Kasumi-1 (cell line): Measurements from ENCODE around the gene TDRKH.
A peak's percentile ranks its signal among the peaks of the same experiment; 100 is the strongest.

ENCODE experiments used
- DNase-seq, 2 experiments: peaks; one replicate each; lab custom pipeline; 2025; lab: John Stamatoyannopoulos, UW

Gene TDRKH

DNA sequence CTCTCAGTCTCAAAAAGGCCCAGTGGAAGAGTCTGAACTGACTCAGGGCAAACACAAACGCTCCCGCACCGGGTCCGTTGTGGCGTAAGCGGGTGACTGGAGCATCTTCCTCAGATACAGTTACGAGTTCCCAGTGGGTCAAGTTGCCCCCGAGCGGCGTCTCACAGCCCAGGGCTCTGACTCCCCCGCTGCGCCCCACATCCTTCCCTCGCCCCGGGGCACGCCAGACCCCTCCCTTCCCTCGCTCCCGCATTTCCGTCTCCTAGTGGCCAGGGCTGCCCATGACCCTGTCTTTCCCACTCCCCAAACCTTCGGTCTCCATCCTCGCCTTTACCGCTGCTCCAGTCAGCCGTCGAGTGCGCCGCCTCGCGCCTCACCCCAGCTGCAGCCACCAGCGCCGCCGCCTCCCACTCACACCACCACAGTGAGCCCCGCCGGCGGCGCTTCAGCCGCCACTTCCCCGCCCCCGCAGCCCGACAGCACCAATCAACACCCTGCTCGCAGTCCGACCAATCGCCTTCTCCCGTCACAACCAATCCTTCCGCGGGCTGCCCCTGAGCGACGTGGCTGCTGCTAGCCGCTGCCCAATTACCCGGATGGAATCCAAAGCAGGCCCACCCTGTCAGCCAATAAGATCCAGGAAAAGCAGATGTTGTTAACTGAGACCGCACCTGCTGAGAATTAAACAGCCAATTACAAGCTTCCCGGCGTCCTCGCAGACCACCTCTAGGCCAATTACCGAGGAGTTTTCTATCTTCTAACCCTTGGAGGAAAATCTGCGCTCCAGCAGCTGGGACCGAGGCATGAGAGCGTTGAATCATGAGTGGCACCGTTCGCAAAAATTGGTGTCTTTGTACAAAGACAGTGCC is at the start of gene TDRKH:
TDRKH (minus strand) TSS at position 430 of the 869 bp plus-strand sequence. CDS start 7,478 bp downstream, outside the sequence.
- DNase-seq = peak; percentile 100

DNA sequence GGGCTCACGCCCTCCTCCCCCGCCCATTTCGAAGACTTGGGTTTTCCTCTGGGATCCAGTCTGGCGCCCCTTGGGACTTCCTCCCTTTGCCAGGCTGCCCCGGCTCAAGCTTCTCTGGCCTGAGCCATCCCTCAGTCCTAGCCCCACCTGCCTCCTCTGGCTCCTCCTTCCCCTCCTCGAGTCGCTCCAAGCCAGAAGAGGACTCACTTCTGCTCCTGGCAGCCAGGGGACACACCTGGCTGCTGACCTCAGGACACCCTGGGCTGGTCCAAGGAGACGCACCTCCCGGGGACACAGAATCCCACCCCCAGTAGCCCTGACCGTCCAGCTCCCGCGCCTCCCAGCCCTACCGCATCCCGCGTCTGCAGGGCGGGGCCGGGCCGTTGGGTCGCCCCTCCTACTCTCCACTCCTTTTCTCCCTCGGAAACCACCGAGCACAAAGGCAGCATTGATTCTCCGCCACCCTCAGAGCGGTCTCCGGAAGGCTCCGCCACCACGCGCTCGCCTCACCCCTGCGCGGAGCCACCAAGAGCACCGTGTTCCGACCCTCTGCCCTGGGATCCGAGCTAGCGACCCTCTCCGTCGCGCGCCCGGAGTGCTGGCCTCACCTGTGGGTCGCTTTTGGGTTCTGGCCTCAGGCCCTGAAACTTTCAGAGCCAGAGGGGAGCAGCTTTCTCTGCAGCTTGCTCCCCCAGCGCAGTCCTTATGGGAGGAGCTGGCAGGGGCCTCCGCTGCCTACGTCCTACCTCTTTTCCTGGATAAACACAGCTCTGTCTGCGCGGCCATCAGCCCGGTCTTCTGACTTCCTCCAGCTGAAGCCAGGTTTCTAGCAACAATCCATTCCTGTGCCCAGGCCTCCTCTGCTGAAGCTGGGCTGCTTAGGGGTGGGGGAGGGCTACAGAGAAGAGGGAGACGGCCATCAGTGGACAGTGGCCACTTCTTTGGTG is 49.4 kb upstream of the TDRKH start, which contains the start of gene C2CD4D:
C2CD4D (minus strand) TSS at position 364 of the 947 bp plus-strand sequence. CDS start 831 bp downstream, outside the sequence.
- DNase-seq = no peak

- no peak for DNase-seq
These were observed 48.7 kb upstream of the TDRKH start for GRCh38 chr1:151839082-151839412.

- no peak for DNase-seq
These were observed 48.2 kb upstream of the TDRKH start for GRCh38 chr1:151838222-151839081.

DNA sequence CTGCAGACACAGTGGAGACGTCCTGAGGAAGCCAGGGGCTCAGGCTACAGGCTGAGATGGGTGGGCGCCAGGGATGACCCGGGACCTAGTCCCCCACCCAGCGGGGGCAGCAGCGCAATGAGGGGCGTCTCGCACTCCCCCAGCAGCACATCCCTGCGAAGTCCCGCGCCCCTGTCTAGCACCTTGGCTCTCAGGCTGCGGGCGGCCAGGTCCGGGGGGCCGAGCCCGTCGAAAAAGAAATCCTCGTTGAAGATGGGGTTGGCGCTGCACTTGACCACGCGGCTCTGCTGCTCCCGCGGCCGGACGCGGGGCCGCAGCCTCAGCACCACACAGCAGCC is 47.6 kb upstream of the TDRKH start:
- DNase-seq = no peak

DNA sequence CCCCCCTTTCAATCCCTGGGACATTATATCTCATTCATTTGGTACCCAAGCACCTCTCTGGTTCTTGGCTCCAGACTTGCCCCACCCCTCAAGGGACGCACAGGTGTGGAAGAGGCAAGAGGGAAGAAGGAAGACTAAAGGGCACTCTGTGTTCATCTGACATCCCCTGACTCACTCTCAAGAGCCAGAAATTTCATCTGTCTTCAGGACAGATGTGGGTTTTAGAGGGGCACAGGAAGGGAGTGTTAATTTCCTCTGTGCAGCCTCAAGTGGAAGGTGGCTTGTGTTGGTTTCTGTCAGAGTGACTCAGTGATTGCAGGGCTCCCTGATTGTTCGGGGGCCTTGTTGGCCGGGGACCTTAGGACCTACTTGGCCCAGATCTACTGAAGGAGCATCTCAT is 46.9 kb upstream of the TDRKH start:
- DNase-seq = no peak

DNA sequence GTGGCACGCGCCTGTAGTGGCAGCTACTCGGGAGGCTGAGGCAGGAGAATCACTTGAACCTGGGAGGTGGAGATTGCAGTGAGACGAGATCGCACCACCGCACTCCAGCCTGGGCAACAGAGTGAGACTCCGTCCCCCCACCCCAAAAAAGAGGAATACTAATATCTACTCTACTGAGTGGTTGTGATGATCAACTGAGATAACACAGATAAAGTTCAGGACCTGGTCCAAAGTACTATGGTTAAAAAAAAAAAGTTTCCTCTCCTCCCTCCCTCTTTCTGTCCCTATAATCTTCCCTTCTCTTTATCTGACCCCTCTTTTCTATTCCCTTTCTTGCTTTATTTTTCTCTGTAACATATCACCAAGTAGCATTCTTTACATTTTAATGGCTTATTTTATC is 45.3 kb upstream of the TDRKH start:
- DNase-seq = no peak

GRCh38 chr1:151834239-151834638 is 43.9 kb upstream of the TDRKH start:
- DNase-seq = no peak

DNA sequence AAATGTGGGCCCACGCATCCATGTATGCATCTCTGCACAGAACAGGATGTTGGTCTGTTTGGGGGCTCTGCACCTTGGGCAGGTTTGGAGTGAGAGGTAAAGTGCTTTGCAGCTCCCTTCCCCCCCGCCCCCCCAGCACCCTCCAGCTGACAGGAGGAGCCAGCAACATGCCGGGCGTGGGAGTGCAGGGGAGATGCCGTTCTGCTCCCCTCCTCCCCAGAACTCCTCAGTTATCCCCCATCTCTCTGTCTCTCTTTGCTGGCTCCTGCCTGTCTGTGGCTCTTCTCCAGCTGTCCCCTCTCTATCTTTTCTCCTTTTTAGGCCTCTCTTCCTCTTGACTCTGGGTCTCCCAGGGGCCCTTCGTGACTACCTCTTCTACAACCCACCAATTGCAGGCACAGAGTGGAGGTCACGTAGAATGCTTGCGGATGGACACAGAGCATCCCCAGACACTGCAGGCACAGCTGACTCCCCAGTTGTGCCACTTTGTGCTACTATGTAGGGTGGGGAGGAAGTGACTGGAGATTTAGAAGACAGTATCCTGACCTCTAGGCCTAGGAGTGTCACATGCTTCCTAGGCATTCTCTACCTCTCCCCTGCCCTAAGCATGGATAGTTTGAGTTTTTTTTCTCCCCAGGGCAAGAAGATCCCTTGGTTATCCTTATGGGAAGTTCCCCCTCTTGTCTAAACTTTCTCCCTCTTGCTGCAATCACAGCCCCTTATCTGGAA is 43.0 kb upstream of the TDRKH start:
- no peak for DNase-seq

DNA sequence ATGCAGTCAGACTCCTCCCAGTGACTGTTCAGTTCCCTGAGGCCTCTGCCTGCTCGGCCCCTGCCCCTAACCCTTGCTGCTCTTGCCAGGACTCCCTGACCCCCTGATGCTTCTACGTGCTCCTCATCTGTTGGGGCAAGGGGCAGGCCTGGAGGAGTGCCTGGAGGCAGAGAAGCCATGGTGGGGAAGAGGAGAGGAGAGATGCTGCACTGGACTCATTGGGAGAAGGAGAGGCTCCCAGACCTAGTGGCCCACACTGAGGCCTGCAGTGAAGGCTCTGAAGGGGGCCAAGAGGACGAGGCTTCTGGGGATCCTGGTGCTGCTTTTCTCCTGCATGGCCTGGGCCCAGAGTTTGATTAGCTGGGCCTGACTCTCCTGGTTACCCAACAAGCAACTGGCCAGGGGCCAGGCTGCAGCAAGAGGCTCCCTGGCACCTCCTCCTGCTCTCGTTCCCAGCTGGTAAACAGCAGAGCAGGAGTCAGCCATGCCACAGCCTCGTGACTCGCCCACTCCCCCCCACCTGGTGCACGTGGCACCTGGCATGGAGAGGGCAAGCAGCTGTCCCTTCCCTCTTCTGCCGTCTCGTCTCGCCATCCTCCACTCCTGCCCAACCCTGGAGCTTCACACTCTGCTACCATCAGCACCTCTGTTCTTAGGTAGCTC is 42.1 kb upstream of the TDRKH start:
- no peak for DNase-seq

DNA sequence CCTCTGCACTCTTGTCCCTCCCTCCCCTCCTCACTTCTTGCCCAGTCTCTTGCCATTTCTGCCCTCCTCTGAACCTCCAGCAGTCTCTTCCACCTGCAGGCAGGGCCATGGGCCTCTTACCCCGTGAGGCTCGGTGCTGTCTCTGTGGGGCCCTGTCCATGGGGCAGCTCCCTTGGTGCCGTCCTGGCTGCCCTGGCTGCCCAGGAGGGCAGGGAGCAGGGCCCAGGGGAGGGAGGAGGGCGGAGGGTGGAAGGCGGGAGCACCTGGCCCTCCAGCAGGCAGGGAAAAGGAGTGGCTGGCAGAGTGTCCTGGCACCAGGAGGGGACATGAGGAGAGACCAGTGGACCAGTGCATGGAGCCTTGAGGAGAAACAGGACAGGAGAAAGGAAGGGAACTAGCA is 41.3 kb upstream of the TDRKH start, which contains the start of gene RORC:
RORC (minus strand) TSS at position 198 of the 400 bp plus-strand sequence; CDS start at position 160, 38 bp downstream.
- no peak for DNase-seq

- DNase-seq = no peak
These were observed 40.9 kb upstream of the TDRKH start for GRCh38 chr1:151831256-151831591.

GRCh38 chr1:151830055-151830454 is 39.8 kb upstream of the TDRKH start:
- DNase-seq = no peak

DNA sequence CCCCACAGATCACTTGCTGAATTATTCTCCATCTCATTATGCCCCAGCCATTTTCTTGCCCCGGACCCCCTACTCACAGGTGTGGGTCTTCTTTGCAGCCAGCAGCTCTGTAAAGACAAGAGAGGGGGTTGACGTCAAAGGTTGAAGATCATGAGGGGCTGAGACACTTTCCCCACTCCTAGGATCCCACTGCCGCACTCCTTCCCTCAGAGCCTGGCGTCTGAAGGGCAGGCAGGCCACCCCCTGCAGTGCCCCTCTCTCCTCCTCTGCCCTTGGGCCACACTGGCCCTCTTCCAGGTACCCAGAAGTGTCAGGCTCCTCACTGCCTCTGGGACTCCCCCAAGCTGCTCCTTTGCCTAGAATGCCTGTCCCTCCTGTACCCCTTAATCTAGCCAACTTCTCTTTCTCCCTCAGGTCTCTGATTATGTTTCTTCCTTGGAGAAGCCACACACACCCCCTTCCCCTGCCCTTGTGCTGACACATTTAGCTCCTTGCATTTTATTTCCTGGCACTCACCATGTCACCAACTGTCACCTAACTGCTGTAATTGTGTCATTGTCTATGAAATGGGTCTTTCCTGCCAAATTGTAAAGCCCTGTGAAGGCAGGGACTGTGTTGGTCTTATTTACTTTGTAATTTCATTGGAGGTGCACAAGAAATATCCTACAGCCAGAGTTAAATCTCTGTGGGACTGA is 39.2 kb upstream of the TDRKH start:
- DNase-seq = peak; percentile 63 to 67

GRCh38 chr1:151828921-151829320 is 38.6 kb upstream of the TDRKH start:
- peak; percentile 95 to 97 for DNase-seq

GRCh38 chr1:151827853-151828252 is 37.6 kb upstream of the TDRKH start:
- no peak for DNase-seq

- DNase-seq = no peak
These were observed 35.7 kb upstream of the TDRKH start for GRCh38 chr1:151825751-151826660.

DNA sequence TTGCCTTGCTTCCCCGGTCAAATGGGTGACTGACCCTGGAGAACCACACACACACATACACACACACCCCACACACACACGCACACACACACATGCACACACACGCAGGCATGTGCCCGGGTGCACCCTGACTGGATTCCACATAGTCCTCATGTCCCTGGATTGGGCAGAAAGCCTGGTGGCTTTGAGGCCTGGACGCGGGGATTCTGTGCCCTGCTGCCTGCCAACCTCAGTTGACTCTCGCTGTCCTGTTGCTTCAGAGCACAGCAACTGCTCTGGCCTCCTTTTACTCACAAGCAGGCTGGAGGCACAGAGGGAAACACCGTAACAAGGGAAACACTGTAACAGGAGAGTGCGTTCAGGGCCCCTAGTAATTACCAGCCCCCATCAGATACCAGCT is 34.9 kb upstream of the TDRKH start:
- DNase-seq = no peak

DNA sequence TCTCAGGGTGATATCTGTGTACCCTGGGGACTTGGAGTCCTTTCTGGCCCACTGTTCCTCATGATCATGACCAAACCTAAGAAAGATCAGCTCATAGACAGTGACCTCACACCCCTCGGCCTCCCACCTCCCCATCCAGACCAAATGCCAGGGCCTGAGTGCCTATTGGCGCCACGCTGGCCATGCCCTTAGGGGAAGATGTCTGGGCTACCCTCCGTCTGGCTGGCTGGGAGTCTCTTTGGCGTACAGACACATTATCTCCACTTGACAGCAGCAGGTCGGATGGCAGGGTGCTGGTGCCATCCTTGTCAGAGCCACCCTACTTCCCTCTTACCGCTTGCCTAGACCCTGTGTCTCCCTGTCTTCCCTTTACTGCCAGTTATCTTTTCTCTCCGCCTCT is 32.9 kb upstream of the TDRKH start:
- DNase-seq = no peak
